ENCODE data around the gene PSRC1.
"Not testable (repeated sequence)": the region's sequence is repeated elsewhere in the genome, so short reads cannot be mapped to it uniquely, and the experiment has no call there.

PSRC1 gene

GRCh38 chr1:109295712-109296415 lies 12.9 kb upstream of the PSRC1 start:
- no peak for DNase-seq (ENCODE audit: low read depth)

DNA sequence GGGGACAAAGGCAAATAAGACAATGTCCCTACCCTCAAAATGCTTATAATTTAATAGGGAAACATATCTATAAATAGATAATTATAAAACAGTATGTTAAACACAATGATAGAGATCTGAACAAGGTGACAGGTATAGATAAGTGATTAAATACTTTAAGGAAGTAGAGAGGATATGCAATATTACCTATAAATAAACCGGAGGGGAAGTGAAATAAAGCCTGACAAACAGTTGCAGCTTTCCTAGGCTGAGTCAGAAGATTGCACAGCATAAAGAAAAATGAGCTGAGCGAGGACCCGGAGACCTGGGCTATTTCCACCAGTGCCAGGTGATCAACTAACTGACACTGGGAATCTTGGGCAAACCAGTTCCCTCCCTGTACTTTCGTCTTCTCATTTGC lies 11.5 kb upstream of the PSRC1 start:
- DNase-seq (ENCODE audit: low read depth), result no peak

DNA sequence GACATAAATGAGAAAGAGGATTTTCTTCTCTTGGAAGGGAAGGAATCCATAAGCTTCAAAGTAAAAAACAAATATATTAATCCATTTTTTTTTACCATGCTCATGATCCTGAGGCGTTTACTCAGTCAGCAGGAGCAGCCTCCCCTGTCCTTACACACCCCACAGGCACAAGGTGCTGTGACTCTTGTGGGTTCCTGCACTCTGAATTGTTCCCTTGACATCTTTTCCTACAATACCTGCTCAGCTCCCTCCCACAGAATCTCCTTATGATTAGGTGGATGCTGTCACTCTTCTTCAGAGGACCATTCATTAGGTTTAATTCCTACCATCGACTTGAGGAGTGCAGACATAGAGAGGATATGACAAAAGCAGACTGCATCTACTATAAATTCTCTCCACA lies 10.1 kb upstream of the PSRC1 start:
- DNase-seq (ENCODE audit: low read depth), result no peak

DNA sequence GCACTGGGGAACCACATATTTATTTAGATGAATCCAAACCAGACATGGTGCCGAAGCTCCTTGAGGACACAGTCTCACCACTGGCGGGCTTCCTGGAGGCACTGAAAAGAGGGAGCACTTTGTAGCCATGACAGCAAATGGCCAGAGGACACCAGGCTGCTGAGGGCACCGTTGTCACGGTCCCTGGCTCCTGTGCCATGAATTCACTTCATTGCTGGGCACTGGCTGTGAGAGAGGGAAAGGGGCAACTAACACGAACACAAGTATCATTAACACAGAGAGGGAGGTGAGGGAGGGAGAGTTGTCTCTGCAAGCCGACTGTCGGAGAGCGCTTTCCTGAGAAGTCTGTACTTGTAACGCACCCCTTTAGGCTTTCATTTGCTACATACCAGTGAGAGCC lies 9.4 kb upstream of the PSRC1 start:
- no peak for DNase-seq (ENCODE audit: low read depth)

- no peak for DNase-seq (ENCODE audit: low read depth)
These were observed 8.1 kb upstream of the PSRC1 start for GRCh38 chr1:109290998-109291397.

DNA sequence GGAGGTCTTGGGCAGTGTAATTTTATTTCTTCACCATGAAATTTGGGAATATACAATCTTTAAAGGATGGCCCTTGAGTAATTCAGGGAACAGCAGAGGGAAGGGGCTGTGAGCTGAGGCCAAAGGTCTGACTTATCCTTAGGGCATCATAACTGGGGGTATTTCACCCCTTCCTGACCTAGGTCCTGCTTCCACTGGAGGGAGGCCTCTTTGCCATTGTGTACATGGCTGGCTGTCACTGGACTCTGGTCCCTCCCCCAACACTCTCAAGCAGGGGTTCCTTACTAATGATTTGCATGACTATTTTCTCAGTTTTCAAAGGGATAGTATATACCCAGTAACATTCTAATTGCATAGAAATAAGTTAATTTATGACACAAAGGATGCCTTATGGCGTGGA lies 7.2 kb upstream of the PSRC1 start:
- no peak for DNase-seq (ENCODE audit: low read depth)

DNA sequence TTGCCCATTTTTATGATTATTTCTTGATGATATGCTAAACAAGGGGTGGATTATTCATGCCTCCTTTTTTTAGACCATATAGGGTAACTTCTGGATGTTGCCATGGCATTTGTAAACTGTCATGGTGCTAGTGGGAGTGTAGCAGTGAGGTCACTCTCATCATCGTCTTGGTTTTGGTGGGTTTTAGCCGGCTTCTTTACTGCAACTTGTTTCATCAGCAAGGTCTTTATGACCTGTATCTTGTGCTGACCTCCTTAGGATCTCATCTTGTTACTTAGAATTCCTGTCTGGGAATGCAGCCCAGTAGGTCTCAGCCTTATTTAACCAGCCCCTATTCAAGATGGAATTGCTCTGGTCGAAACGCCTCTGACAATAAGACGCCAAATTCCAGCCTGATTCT lies 3.8 kb upstream of the PSRC1 start:
- DNase-seq (ENCODE audit: low read depth), result not testable (repeated sequence)

DNA sequence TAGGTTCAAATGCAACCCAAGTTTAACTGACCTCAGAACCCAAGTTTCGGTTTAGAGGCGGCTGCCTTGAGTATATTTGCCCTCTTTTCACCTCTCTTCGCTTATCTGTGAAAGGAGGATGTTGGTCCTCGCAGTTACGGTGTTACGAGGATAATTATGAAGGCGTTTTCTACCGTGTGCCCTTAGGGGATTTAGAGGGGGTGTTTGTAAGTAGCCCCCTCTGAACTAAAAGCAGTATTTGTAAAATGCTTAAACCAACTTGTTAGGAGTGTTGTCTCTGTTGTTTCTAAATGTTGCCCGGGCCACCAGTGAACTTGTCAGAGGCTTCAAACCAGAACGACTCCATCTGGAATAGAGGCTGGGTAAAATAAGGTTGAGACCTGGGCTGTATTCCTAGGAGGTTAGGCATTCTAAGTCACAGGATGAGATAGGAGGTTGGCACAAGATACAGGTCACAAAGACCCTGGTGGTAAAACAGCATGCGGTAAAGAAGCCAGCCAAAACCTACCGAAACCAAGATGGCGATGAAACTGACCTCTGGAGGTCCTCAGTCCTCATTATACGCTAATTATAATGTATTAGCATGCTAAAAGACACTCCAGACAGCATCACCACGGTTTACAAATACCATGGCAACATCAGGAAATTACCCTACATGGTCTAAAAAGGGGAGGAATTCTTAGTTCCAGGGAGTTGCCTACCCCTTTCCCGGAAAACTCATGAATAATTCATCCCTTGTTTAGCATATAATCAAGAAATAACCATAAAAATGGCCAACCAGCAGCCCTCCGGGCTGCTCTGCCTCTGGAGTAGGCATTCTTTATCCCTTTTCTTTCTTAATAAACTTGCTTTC lies 1.0 kb upstream of the PSRC1 start:
- DNase-seq (ENCODE audit: low read depth), result no peak

DNA sequence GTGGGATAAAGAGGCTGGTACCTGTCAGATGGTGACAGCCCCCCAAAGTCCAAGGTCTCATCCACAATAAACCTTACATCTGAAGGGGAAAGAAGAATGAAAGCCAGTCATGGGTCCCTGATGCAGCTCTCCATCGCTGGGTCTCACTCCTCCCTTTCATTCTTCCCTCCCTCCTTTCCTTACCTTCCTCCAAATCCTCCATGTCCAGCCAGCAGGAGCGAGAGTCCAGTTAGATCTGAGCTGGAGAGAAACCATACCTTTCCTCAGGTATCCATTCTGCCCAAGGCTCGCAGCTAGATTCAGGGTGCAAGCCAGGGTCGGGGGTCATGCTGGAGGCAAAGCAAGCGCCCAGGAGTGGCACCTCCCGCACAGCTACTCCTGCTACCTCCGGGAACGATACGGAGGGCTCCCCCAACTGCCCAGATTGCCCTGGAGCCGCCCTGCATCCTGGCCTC lies 421 bp downstream of the PSRC1 start:
- DNase-seq (ENCODE audit: low read depth), result no peak

GRCh38 chr1:109281680-109282496 lies 1.1 kb downstream of the PSRC1 start:
- DNase-seq (ENCODE audit: low read depth), result no peak

DNA sequence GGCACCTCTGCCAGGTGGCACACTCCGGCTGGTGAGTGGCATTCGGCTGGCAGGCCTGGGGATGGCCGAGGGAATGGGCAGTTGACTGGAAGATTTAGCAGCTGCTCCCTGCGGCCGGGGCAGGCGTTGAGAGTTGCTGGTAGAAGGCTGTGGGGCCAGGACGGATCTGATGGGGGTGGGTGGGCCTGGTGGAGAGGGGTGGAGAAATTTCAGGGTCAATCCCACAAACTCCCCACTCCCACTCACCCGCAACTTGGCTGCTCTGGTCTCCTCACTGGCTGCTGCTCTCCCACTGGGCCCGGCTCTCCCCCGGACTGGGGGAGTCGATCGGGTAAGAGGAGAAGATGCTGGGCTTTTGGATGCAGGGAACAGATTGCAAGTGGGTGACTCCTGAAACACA lies 2.1 kb downstream of the PSRC1 start:
- no peak for DNase-seq (ENCODE audit: low read depth)

DNA sequence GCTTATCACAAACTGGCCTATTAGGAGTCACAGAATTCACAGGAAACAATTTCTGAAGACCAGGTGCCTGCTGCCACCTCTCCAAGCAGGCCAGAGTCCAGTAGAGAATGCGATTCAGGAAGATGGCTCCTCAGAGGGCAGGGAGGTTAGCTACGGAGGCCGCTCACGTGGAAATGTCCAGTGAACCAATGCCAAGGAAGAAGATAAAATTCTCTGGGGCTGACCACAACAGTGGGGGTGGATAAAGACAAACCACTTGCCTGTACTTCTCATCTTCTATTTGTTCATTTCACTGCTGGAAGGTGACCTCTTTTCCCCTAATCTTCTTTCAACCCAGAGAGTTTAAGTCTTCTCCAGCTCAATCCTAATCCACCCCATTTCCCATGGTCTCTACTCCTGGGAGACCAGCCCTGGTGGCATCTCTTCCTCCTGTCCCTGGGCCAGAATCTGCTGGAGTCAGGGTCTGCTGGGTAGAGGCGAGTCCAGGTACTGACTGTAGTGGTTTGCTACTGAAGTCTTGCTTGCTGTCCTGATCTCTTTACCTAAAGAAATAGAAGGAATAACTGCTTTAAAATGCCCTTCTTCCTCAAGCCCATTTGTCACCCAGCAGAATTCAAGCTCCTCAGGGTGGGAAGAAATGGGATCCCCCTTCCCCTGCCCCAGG lies 3.2 kb downstream of the PSRC1 start:
- no peak for DNase-seq (ENCODE audit: low read depth)

GRCh38 chr1:109277434-109278204 lies 5.3 kb downstream of the PSRC1 start:
- DNase-seq (ENCODE audit: low read depth), result peak; percentile 41

GRCh38 chr1:109275706-109276345 lies 7.1 kb downstream of the PSRC1 start:
- no peak for DNase-seq (ENCODE audit: low read depth)

- no peak for DNase-seq (ENCODE audit: low read depth)
These were observed 8.1 kb downstream of the PSRC1 start for GRCh38 chr1:109274533-109275476.

DNA sequence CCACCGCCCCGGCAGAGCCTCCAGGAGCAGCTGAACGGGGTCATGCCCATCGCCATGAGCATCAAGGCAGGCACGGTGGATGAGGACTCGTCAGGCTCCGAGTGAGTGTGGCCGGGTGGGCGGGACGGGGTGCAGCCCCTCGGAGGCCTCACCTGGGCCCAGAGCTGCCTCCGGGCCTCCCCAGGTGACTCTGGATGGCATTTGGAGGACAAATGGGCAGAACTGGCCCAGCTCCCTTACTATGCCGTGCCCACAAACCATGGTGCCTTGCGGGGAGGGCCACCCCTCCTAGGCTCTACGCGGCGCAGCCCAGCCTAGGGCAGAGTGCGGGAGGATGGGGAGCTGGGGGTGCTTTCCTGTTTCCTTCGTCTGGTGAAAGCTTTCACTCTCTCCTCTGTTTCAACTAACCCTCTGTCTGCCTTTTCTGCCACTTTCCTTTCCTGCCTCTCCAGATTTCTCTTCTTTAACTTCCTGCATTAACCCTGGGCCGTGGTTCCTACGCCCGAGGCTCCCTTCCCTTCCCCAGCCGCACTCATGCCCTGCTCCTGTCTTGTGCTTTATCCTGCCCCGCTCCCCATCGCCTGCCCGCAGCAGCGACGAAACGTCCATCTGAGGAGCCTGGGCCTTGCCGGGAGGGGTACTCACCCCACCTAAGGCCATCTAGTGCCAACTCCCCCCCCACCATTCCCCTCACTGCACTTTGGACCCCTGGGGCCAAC lies 9.2 kb downstream of the PSRC1 start:
- DNase-seq (ENCODE audit: low read depth), result no peak

GRCh38 chr1:109272831-109273547 lies 10.0 kb downstream of the PSRC1 start:
- DNase-seq (ENCODE audit: low read depth), result no peak

Data from activated T-helper 9 cell treated with anti-CD3 and anti-CD28 coated beads, Interleukin-2, amount 50 U/mL, for 16 hours (primary cell).